ENCODE measurements around the gene NMB. TPM values are rescaled to one million over a fixed set of nuclear protein-coding genes. Genes with fewer than 3 reads are reported as not detected.
A peak's percentile ranks its signal among the peaks of the same experiment; 100 is the strongest.

NMB gene
- total RNA-seq, 4 donors from 2014 or later: 27.3 to 157 (median 68.0) TPM

DNA sequence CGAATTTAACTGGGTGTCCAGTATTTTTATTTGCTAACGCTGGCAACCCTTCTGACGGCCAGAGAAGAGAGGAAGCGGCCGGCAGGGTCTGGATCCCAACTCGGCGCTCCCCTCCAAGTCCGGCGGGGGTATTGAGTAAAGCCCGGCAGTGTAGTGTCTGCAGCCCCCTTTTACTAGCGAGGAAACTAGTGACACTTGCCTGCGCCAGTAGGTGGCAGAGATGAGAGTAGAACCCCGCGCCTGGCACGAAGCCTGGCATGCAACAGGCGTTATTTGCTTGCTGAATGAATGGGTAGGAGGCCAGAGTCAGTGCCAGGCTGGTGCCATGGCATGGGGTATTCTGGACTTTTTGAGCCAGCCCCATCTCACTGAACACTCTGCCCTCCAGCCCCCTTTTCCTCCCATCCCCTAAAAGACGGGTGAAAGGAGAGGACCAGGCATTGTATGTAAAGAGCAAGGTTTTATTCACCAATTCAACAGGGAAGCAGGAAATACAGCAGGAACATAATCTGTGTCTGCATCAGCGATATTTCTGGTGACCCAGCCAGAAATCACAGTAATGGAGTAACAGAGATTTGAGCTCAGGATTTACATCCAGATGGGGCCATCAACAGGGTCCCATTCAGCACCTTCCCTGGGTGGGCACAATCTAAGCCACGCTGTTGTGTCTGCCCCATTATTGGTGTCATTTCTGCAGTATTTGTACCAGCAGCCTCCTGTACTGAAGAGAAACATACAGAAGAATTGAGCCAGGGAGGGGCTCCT is 3.1 kb downstream of the NMB start:
- no peak for TF ChIP-seq EP300 (IDR thresholded peaks at IDR 0.05)
- TF ChIP-seq, protein P1, sequence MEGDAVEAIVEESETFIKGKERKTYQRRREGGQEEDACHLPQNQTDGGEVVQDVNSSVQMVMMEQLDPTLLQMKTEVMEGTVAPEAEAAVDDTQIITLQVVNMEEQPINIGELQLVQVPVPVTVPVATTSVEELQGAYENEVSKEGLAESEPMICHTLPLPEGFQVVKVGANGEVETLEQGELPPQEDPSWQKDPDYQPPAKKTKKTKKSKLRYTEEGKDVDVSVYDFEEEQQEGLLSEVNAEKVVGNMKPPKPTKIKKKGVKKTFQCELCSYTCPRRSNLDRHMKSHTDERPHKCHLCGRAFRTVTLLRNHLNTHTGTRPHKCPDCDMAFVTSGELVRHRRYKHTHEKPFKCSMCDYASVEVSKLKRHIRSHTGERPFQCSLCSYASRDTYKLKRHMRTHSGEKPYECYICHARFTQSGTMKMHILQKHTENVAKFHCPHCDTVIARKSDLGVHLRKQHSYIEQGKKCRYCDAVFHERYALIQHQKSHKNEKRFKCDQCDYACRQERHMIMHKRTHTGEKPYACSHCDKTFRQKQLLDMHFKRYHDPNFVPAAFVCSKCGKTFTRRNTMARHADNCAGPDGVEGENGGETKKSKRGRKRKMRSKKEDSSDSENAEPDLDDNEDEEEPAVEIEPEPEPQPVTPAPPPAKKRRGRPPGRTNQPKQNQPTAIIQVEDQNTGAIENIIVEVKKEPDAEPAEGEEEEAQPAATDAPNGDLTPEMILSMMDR (IDR thresholded peaks at IDR 0.05): peak; percentile 65 to 72 (median 69)
- Histone ChIP-seq H3K27me3 (no peaks in the 10 kb centered on the region), H3K4me3 (peak overlapping the region; percentile 64 to 81 (median 77)), H3K36me3 (peaks cover 0 to 27% (median 0%) of the 10 kb centered on the region in 3 donors), H3K27ac (peak overlapping the region; percentile 69 to 92 (median 82)), H3K4me1 (peaks cover 0 to 64% (median 17%) of the 10 kb centered on the region in 4 donors), H3K9me3 (no peaks in the 10 kb centered on the region)
- WGBS, 2 donors: 5% methylated on average over 19 of the region's 19 CpGs
- DNase-seq (ENCODE audit: low spot score in 2 of 2): peak; percentile 58 to 71

DNA sequence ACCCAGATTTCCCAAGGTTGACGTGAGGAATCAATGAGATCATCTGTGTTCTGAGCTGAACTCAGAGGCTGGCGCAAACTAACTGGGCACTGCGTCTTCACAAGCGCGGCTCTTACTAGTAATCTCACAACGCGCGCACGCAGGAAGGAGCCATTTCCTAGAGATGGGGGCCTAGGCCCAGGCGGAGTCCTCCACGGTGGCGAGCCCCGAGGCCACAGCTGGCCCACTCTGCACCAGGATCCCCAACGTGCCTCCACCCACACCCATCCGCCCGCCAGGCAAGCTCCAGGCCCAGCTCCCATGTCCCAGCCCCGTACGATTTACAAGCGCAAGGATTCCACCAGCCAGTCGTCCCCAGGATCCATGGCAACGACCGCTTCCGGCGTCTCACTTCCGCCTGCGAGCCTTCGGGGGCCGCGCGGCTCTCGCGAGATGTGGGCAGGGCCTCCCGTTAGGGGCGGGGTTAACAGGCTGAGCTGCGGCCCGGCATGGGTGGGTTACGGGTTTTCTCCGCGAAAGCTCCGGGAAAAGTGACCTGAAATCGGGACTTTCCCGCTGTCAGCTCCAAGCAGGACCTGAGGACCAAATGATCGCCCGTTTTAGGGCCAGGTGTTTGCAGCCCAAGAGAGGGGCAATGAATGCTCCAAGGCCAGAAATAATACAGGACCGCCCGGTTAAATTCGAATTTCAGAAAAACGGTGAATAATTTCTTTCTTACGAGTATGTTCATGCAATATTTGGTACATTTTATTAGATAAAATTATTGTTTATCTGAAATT is 3.9 kb downstream of the NMB start, which contains the start of gene WDR73:
TSS of gene WDR73 (minus strand) at position 374 of the 779 bp plus-strand sequence. CDS start at position 365, 9 bp downstream.
- 0 to 1% methylated on average over 39 to 42 of the region's 49 CpGs for WGBS, 2 donors
- Histone ChIP-seq H3K27ac (peak within 1 kb of the TSS; percentile 69 to 92 (median 82)), H3K36me3 (peaks cover under 1 to 35% (median 3%) of the 10 kb centered on the region in 3 donors), H3K9me3 (no peaks in the 10 kb centered on the region), H3K4me1 (peaks cover 0 to 72% (median 18%) of the 10 kb centered on the region in 4 donors), H3K4me3 (peak within 1 kb of the TSS; percentile 64 to 81 (median 77)), H3K27me3 (no peaks in the 10 kb centered on the region)
- TF ChIP-seq POLR2A (IDR thresholded peaks at IDR 0.05): peak; percentile 68 to 74
- peak; percentile 77 to 92 for TF ChIP-seq EP300 (IDR thresholded peaks at IDR 0.05)
- TF ChIP-seq, protein P1 (IDR thresholded peaks at IDR 0.05): no peak
- DNase-seq (ENCODE audit: low spot score in 2 of 2): peak; percentile 92 to 94

DNA sequence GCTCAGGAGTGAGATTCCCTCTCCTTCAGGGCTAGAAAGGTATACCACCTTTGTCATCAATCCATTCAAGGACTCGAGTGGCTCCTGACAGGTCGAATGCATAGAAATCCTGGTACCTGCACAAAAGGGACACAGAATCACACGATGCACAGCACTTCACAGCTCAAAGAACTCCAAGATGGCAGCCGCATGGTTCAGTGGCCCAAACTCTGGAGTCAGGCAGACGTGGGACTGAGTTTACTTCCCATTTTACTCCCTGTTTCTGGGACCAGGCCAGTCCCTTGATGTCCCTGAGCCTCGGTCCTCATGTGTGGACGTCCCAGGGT is 4.5 kb downstream of the NMB start:
- peaks cover 0 to 73% (median 20%) of the 10 kb centered on the region in 4 donors for H3K4me1 ChIP-seq

DNA sequence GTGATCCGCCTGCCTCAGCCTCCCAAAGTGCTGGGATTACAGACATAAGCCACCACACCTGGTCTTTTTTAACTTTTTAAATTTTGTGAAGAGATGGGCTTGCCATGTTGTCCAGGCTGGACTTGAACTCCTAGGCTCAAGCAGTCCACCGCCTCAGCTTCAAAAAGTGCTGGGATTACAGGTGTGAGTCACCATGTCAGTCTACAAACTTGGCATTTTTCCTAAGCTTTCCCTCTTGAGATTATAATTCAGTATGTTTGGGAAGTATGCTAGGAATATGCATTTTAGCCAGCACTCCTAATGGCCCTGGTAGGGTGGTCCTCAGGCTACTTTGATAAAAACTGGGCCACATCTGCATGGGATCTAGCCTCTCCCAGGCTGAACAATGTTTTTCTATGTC is 8.3 kb downstream of the NMB start:
- 90 to 95% methylated on average over 2 of the region's 2 CpGs for WGBS, 2 donors
- TF ChIP-seq, protein P1 (IDR thresholded peaks at IDR 0.05): no peak
- no peak for TF ChIP-seq EP300 (IDR thresholded peaks at IDR 0.05)

More for the DNA sequence above, 4.5 kb downstream of the NMB start:
- Histone ChIP-seq H3K27ac (peak overlapping the region; percentile 50 to 92 (median 82)), H3K4me3 (peak overlapping the region; percentile 64 to 81 (median 77)), H3K9me3 (no peaks in the 10 kb centered on the region), H3K36me3 (peaks cover 3 to 41% (median 3%) of the 10 kb centered on the region in 3 donors), H3K27me3 (no peaks in the 10 kb centered on the region)
- no peak for DNase-seq (ENCODE audit: low spot score in 2 of 2)
- TF ChIP-seq, protein P1 (IDR thresholded peaks at IDR 0.05): no peak
- TF ChIP-seq EP300 (IDR thresholded peaks at IDR 0.05): no peak
- TF ChIP-seq POLR2A (IDR thresholded peaks at IDR 0.05): no peak
- whole genome bisulfite sequencing, 2 donors: 16 to 20% methylated on average over 5 to 7 of the region's 7 CpGs

More for the DNA sequence above, 8.3 kb downstream of the NMB start:
- Histone ChIP-seq H3K36me3 (peaks cover 11 to 79% (median 12%) of the 10 kb centered on the region in 3 donors), H3K4me3 (no peak overlapping the region), H3K27ac (peak overlapping the region in 1 of 4 donors; percentile 17), H3K4me1 (peaks cover 0 to 46% (median 12%) of the 10 kb centered on the region in 4 donors), H3K9me3 (no peaks in the 10 kb centered on the region), H3K27me3 (no peaks in the 10 kb centered on the region)
- no peak for DNase-seq (ENCODE audit: low spot score in 2 of 2)
